Cardiac fibroblast (primary cell): ENCODE data around the gene UCP1.
"Not testable (repeated sequence)": the region's sequence is repeated elsewhere in the genome, so short reads cannot be mapped to it uniquely, and the experiment has no call there.

Source experiments
- DNase-seq, 2 donors: peaks; one replicate each; pipeline versions ENCODE4 v3.0.0 to v3.0.0-alpha.2; 2010; ENCODE audit warnings: low read depth in 2 of 2
- H3K4me3 ChIP-seq, 2 donors: replicated peaks in 1 of 2; 1 replicate in 1 of 2; 2 replicates in 1 of 2; pipeline ENCODE4 v1.5.1; 2011; ENCODE audit warnings: low read depth in 2 of 2, low read length in 2 of 2, mild to moderate bottlenecking in 2 of 2, moderate library complexity in 1 of 2
- TF ChIP-seq, protein P1 (sequence below): IDR thresholded peaks from one replicate; pipeline ENCODE4 v1.5.1; 2011; ENCODE audit warnings: low read depth, mild to moderate bottlenecking, low read length, inconsistent platforms

The UCP1 gene

DNA sequence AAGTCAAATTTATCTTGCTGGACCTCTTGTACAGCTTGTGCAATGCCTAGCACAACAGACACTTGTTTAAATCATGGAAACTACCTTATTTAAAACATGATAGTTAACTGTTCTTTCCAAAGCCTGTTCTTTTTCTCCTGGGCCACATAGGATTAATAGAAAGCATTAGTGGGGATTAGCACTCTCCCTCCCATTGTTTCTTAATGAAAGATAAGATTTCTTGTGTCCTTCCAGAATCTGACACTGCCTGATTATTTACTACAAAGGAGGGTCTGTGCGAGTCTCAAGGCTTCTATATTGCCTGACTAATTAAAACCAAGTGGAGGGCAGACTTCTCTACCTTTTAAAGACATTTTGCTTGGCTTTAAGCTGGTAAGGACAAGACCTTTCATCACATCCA lies 53.3 kb downstream of the UCP1 start:
- no peak overlapping the region for H3K4me3 ChIP-seq
- TF ChIP-seq, protein P1, sequence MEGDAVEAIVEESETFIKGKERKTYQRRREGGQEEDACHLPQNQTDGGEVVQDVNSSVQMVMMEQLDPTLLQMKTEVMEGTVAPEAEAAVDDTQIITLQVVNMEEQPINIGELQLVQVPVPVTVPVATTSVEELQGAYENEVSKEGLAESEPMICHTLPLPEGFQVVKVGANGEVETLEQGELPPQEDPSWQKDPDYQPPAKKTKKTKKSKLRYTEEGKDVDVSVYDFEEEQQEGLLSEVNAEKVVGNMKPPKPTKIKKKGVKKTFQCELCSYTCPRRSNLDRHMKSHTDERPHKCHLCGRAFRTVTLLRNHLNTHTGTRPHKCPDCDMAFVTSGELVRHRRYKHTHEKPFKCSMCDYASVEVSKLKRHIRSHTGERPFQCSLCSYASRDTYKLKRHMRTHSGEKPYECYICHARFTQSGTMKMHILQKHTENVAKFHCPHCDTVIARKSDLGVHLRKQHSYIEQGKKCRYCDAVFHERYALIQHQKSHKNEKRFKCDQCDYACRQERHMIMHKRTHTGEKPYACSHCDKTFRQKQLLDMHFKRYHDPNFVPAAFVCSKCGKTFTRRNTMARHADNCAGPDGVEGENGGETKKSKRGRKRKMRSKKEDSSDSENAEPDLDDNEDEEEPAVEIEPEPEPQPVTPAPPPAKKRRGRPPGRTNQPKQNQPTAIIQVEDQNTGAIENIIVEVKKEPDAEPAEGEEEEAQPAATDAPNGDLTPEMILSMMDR = no peak
- DNase-seq = no peak

GRCh38 chr4:140513765-140514164 lies 55.0 kb downstream of the UCP1 start:
- not testable (repeated sequence) for H3K4me3 ChIP-seq, DNase-seq
